ENCODE results near the gene PDGFRB. TPM values are rescaled to one million over a fixed set of nuclear protein-coding genes. Genes with fewer than 3 reads are reported as not detected.

Gene PDGFRB
- total RNA-seq, 1 experiment from 2014 or later, result 1.8 TPM

- DNase-seq (ENCODE audit: low read depth, low spot score), result no peak
- Histone ChIP-seq H3K36me3 (ENCODE audit: control insufficient read depth, insufficient read depth, low read length) (no peaks in the 10 kb centered on the region), H3K4me3 (ENCODE audit: low read depth in 2 of 2, low read length in 2 of 2) (no peak overlapping the region), H3K4me1 (ENCODE audit: control insufficient read depth, insufficient read depth, low read length) (no peaks in the 10 kb centered on the region), H3K27ac (ENCODE audit: low read length) (no peak overlapping the region), H3K9me3 (ENCODE audit: control insufficient read depth, insufficient read depth, low read depth, low read length) (no peaks in the 10 kb centered on the region), H3K27me3 (ENCODE audit: control insufficient read depth, insufficient read depth, low read length) (no peaks in the 10 kb centered on the region)
- in situ Hi-C loops (cut with HindIII; ENCODE audit: low pct_unique_long_range_greater_than_20kb, low sequenced_read_pairs) (no loop called here), intact Hi-C loops (cut with micrococcal nuclease; ENCODE audit: unreplicated experiment) (no loop called here)
- TF ChIP-seq POLR2AphosphoS5 (IDR thresholded peaks at IDR 0.05; ENCODE audit: low read depth, low read length), result no peak
- no peak for TF ChIP-seq SIN3A (IDR thresholded peaks at IDR 0.05; ENCODE audit: borderline replicate concordance, insufficient read depth, low read depth, low read length)
- ATAC-seq, result no peak
- POLR2A ChIA-PET, result no interaction called here
- no TSS peak for BruUV-seq (replicated peaks)
- CTCF ChIA-PET, result no interaction called here
Observed at GRCh38 chr5:150067405-150067960, 88.2 kb downstream of the PDGFRB start.

- no peak overlapping the region for H3K27ac ChIP-seq (ENCODE audit: low read length)
- intact Hi-C loops (cut with micrococcal nuclease; ENCODE audit: unreplicated experiment) (no loop called here), in situ Hi-C loops (cut with HindIII; ENCODE audit: low pct_unique_long_range_greater_than_20kb, low sequenced_read_pairs) (no loop called here)
- no peaks in the 10 kb centered on the region for H3K27me3 ChIP-seq (ENCODE audit: control insufficient read depth, insufficient read depth, low read length)
- POLR2A ChIA-PET, result no interaction called here
- no TSS peak for BruUV-seq (replicated peaks)
- H3K4me1 ChIP-seq (ENCODE audit: control insufficient read depth, insufficient read depth, low read length), result no peaks in the 10 kb centered on the region
- H3K4me3 ChIP-seq (ENCODE audit: low read depth in 2 of 2, low read length in 2 of 2), result no peak overlapping the region
- H3K9me3 ChIP-seq (ENCODE audit: control insufficient read depth, insufficient read depth, low read depth, low read length), result no peaks in the 10 kb centered on the region
- no peak for ATAC-seq
- no peak for TF ChIP-seq REST (IDR thresholded peaks at IDR 0.05; ENCODE audit: insufficient read depth in 1 of 2, low read depth in 2 of 2, low read length in 1 of 2)
- no peak for TF ChIP-seq SIN3A (IDR thresholded peaks at IDR 0.05; ENCODE audit: borderline replicate concordance, insufficient read depth, low read depth, low read length)
- TF ChIP-seq CTCF (IDR thresholded peaks at IDR 0.05), result no peak
- TF ChIP-seq POLR2AphosphoS5 (IDR thresholded peaks at IDR 0.05; ENCODE audit: low read depth, low read length), result no peak
- no peak for TF ChIP-seq TCF7L2 (IDR thresholded peaks at IDR 0.05; ENCODE audit: low read depth, low read length)
- CTCF ChIA-PET, result no interaction called here
- no peak for DNase-seq (ENCODE audit: low read depth, low spot score)
- no peaks in the 10 kb centered on the region for H3K36me3 ChIP-seq (ENCODE audit: control insufficient read depth, insufficient read depth, low read length)
Observed at GRCh38 chr5:150066901-150067396, 88.7 kb downstream of the PDGFRB start.

GRCh38 chr5:150066436-150066835 lies 89.2 kb downstream of the PDGFRB start:
- intact Hi-C loops (cut with micrococcal nuclease; ENCODE audit: unreplicated experiment) (no loop called here), in situ Hi-C loops (cut with HindIII; ENCODE audit: low pct_unique_long_range_greater_than_20kb, low sequenced_read_pairs) (no loop called here)
- H3K27ac ChIP-seq (ENCODE audit: low read length), result no peak overlapping the region
- ChIA-PET CTCF (no interaction called here), POLR2A (interaction anchor here (0.6 kb wide), 1 partner anchor 61 kb away, joined by 7 read pairs; no protein-coding TSS in a partner anchor)
- TF ChIP-seq REST (IDR thresholded peaks at IDR 0.05; ENCODE audit: insufficient read depth in 1 of 2, low read depth in 2 of 2, low read length in 1 of 2) (no peak), POLR2AphosphoS5 (IDR thresholded peaks at IDR 0.05; ENCODE audit: low read depth, low read length) (no peak), TCF7L2 (IDR thresholded peaks at IDR 0.05; ENCODE audit: low read depth, low read length) (no peak), SIN3A (IDR thresholded peaks at IDR 0.05; ENCODE audit: borderline replicate concordance, insufficient read depth, low read depth, low read length) (no peak), CTCF (IDR thresholded peaks at IDR 0.05) (no peak)
- no peaks in the 10 kb centered on the region for H3K4me1 ChIP-seq (ENCODE audit: control insufficient read depth, insufficient read depth, low read length)
- DNase-seq (ENCODE audit: low read depth, low spot score), result no peak
- ATAC-seq, result no peak
- H3K4me3 ChIP-seq (ENCODE audit: low read depth in 2 of 2, low read length in 2 of 2), result no peak overlapping the region
- H3K27me3 ChIP-seq (ENCODE audit: control insufficient read depth, insufficient read depth, low read length), result no peaks in the 10 kb centered on the region
- H3K9me3 ChIP-seq (ENCODE audit: control insufficient read depth, insufficient read depth, low read depth, low read length), result no peaks in the 10 kb centered on the region
- no peaks in the 10 kb centered on the region for H3K36me3 ChIP-seq (ENCODE audit: control insufficient read depth, insufficient read depth, low read length)
- BruUV-seq (replicated peaks), result no TSS peak
